ENCODE data around the gene CRYBA1.

GRCh38 chr17:29292071-29292991, 45.7 kb downstream of the CRYBA1 start:
- peak in 1 of 2 donors; percentile 13 for TF ChIP-seq POLR2A (IDR thresholded peaks at IDR 0.05)
- TF ChIP-seq POLR2AphosphoS5 (IDR thresholded peaks at IDR 0.05), result peak; percentile 27
- no peak for TF ChIP-seq CTCF (IDR thresholded peaks at IDR 0.05)
- no peak for TF ChIP-seq EP300 (IDR thresholded peaks at IDR 0.05)

Data from gastroesophageal sphincter (tissue), 3 donors.